ENCODE measurements around the gene ZNRF1. TPM values are rescaled to one million over a fixed set of nuclear protein-coding genes. Genes with fewer than 3 reads are reported as not detected.

The ZNRF1 gene
- total and polyA plus RNA-seq, 10 donors = 1.4 to 13.4 (median 6.4) TPM

- TF ChIP-seq POLR2AphosphoS5 (IDR thresholded peaks at IDR 0.05) (no peak), POLR2A (IDR thresholded peaks at IDR 0.05) (no peak), CTCF (IDR thresholded peaks at IDR 0.05 in 8 of 11, conservative IDR thresholded peaks at IDR 0.05 in 3 of 11) (no peak)
- intact Hi-C loops (cut with DNase I; ENCODE audit: low total_unique reads) = no loop called here
- DNase-seq = no peak
- no peaks in the 10 kb centered on the region for H3K36me3 ChIP-seq
- peak overlapping the region in 2 of 8 donors; percentile 22 to 27 for H3K27ac ChIP-seq
- peaks cover 0 to 26% (median 0%) of the 10 kb centered on the region in 6 donors for H3K4me1 ChIP-seq
- H3K27me3 ChIP-seq (replicated peaks in 1 of 7) = no peaks in the 10 kb centered on the region
- no peak overlapping the region for H3K4me3 ChIP-seq
- peaks cover 0 to 15% (median 9%) of the 10 kb centered on the region in 8 donors for H3K9me3 ChIP-seq
- 39 to 75% (median 62%) methylated on average over 3 of the region's 3 CpGs for WGBS, 5 donors
These were observed 39.4 kb downstream of the ZNRF1 start for GRCh38 chr16:75038036-75038858.

DNA sequence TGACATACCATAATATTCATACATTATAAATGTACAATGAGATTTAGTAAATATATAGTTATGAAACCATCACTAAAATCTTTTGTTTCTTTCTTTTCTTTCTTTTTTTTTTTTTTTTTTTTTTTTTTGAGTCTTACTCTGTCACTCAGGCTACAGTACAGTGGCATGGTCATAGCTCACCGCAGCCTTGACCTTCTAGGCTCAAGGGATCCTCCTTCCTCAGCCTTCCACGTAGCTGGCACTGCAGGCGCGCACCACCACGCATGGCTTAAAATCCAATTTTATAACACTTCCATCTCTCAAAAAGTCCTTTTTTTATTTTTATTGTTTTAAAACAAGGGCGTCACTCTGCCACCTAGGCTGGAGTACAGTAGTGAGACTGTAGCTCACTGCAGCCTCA lies 41.1 kb downstream of the ZNRF1 start:
- Histone ChIP-seq H3K9me3 (peaks cover 0 to 15% (median 9%) of the 10 kb centered on the region in 8 donors), H3K4me1 (peaks cover 0 to 26% (median 0%) of the 10 kb centered on the region in 6 donors), H3K36me3 (no peaks in the 10 kb centered on the region), H3K4me3 (no peak overlapping the region), H3K27ac (no peak overlapping the region), H3K27me3 (replicated peaks in 1 of 7) (no peaks in the 10 kb centered on the region)
- TF ChIP-seq POLR2AphosphoS5 (IDR thresholded peaks at IDR 0.05) = no peak
- TF ChIP-seq POLR2A (IDR thresholded peaks at IDR 0.05) = no peak
- no peak for DNase-seq
- 59 to 64% (median 60%) methylated on average over 6 of the region's 6 CpGs for WGBS, 5 donors
- intact Hi-C loops (cut with DNase I; ENCODE audit: low total_unique reads) = no loop called here

- Histone ChIP-seq H3K36me3 (no peaks in the 10 kb centered on the region), H3K4me1 (peaks cover 0 to 26% (median 0%) of the 10 kb centered on the region in 6 donors), H3K4me3 (no peak overlapping the region), H3K27ac (no peak overlapping the region), H3K9me3 (peaks cover 0 to 10% (median 8%) of the 10 kb centered on the region in 8 donors), H3K27me3 (replicated peaks in 1 of 7) (no peaks in the 10 kb centered on the region)
- intact Hi-C loops (cut with DNase I; ENCODE audit: low total_unique reads) = no loop called here
- WGBS, 5 donors = 36 to 57% (median 45%) methylated on average over 8 of the region's 8 CpGs
- TF ChIP-seq POLR2AphosphoS5 (IDR thresholded peaks at IDR 0.05) (no peak), CTCF (IDR thresholded peaks at IDR 0.05 in 8 of 11, conservative IDR thresholded peaks at IDR 0.05 in 3 of 11) (no peak), POLR2A (IDR thresholded peaks at IDR 0.05) (no peak)
- DNase-seq = no peak
These were observed 43.8 kb downstream of the ZNRF1 start for GRCh38 chr16:75042426-75043174.

DNA sequence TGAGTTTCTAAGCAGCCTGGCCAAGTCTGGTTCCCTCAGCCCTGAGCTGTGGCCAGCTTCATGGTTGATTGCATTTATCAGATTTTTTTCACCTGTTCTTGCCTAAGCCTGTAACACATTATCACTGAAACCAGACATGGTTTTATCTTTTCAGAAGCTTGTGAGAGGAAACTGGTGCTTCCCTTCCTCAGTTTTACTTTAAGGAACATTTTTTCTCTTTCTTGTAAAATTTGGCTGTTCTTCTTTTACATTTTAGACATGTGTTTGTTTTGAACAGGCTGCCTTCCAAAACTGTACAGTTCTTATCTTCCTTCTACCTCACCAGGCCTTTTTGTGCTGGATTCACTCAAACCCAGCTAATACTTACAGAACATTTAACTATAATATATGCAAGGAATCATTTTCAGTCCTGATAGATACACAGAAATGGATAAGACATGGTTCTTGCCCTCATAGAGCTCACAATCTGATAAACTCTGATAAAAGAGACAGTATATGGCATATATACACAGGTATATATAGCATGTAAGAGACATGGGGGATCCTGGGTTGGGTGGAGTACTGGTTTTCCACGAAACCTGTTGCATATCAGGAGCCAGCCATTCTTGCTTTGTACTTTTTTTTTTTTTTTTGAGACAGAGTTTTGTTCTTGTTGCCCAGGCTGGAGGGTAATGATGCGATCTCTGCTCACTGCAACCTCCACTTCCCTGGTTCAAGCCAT lies 44.5 kb downstream of the ZNRF1 start:
- Histone ChIP-seq H3K4me3 (no peak overlapping the region), H3K36me3 (no peaks in the 10 kb centered on the region), H3K9me3 (peaks cover 0 to 3% (median under 1%) of the 10 kb centered on the region in 8 donors), H3K27ac (no peak overlapping the region), H3K27me3 (replicated peaks in 1 of 7) (no peaks in the 10 kb centered on the region), H3K4me1 (peaks cover 0 to 20% (median 0%) of the 10 kb centered on the region in 6 donors)
- intact Hi-C loops (cut with DNase I; ENCODE audit: low total_unique reads) = no loop called here
- WGBS, 5 donors = 89 to 94% (median 90%) methylated on average over 2 of the region's 2 CpGs
- TF ChIP-seq POLR2A (IDR thresholded peaks at IDR 0.05) (no peak), CTCF (IDR thresholded peaks at IDR 0.05 in 8 of 11, conservative IDR thresholded peaks at IDR 0.05 in 3 of 11) (no peak), POLR2AphosphoS5 (IDR thresholded peaks at IDR 0.05) (no peak)
- DNase-seq = no peak
